ENCODE data around the gene ZEB2.

Gene ZEB2

DNA sequence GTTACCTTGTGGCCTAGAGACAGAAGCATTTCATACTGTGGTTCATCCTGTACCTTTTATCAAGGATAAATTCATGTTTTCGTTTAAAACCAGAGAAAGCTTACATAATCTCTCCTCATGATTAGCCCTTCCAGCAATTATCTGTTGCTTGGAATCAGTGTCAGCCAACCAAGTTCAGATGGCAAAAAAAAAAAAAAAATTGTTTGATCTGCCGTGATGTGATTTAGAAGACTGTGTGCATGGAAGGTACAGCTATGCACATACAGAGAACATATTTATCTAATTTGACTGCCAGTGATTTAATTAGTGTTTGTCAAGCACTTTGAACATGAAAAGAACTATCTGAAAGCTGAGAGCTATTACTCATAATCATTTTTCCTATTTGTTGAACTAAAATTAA lies 180.9 kb downstream of the ZEB2 start:
- Histone ChIP-seq H3K9me3 (ENCODE audit: control insufficient read depth, low read length) (no peaks in the 10 kb centered on the region), H3K36me3 (ENCODE audit: control insufficient read depth, insufficient read depth, low read length, severe bottlenecking) (no peaks in the 10 kb centered on the region), H3K4me1 (ENCODE audit: control insufficient read depth, insufficient read depth, low read length) (peaks cover 6% of the 10 kb centered on the region), H3K4me3 (ENCODE audit: low read length) (no peak overlapping the region), H3K27me3 (replicated peaks; ENCODE audit: control insufficient read depth, insufficient read depth, low read length) (no peaks in the 10 kb centered on the region), H3K9ac (ENCODE audit: low read length) (no peak overlapping the region)
- no peak for DNase-seq (ENCODE audit: low read depth)

DNA sequence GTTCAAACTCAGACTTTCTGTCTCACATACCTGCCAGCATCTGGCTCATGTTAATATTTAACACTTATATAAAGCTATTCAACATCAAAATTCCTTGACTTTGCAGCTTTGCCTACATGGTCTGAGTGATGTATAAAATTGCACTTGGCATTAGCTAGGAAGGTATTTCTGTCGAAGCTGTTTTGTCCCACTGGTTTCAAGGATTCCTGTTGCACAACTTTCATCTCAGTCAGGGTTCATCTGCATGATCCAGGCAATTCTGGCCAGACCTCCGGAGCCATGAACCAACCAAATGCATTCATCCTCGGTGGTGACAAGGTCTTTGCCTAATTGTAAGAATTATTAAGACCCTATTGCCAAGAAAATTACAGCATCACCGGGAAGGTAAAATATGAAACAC lies 185.4 kb downstream of the ZEB2 start:
- H3K4me1 ChIP-seq (ENCODE audit: control insufficient read depth, insufficient read depth, low read length): peaks cover 31% of the 10 kb centered on the region
- H3K4me3 ChIP-seq (ENCODE audit: low read length): no peak overlapping the region
- no peaks in the 10 kb centered on the region for H3K36me3 ChIP-seq (ENCODE audit: control insufficient read depth, insufficient read depth, low read length, severe bottlenecking)
- peak overlapping the region; percentile 85 for H3K9ac ChIP-seq (ENCODE audit: low read length)
- H3K27me3 ChIP-seq (replicated peaks; ENCODE audit: control insufficient read depth, insufficient read depth, low read length): no peaks in the 10 kb centered on the region
- no peaks in the 10 kb centered on the region for H3K9me3 ChIP-seq (ENCODE audit: control insufficient read depth, low read length)
- DNase-seq (ENCODE audit: low read depth): no peak

Data from adipocyte (in vitro differentiated cells).